Stimulated activated CD4-positive, alpha-beta T cell treated with anti-CD3 and anti-CD28 coated beads, Interleukin-1b, Interleukin-23, amount 100 ng/mL, for 1 hour (primary cell): ENCODE measurements around the gene NYAP1.
"Not testable (repeated sequence)": the region's sequence is repeated elsewhere in the genome, so short reads cannot be mapped to it uniquely, and the experiment has no call there.

Experiments
- DNase-seq, 2 donors: peaks; one replicate each; pipeline ENCODE4 v3.0.0-alpha.2; 2020; ENCODE audit warnings: low read depth in 2 of 2

The NYAP1 gene

GRCh38 chr7:100483090-100483721 lies 521 bp upstream of the NYAP1 start:
- peak; percentile 57 to 83 for DNase-seq

GRCh38 chr7:100484673-100485045 lies 932 bp downstream of the NYAP1 start:
- no peak for DNase-seq

GRCh38 chr7:100485471-100485876 lies 1.7 kb downstream of the NYAP1 start:
- no peak for DNase-seq

GRCh38 chr7:100486111-100486636 lies 2.4 kb downstream of the NYAP1 start:
- no peak for DNase-seq

- no peak for DNase-seq
Observed at GRCh38 chr7:100486753-100487446, 3.2 kb downstream of the NYAP1 start.

GRCh38 chr7:100488333-100489095 lies 4.8 kb downstream of the NYAP1 start:
- no peak for DNase-seq

GRCh38 chr7:100489121-100489520 lies 5.4 kb downstream of the NYAP1 start:
- no peak for DNase-seq

- no peak for DNase-seq
Observed at GRCh38 chr7:100489824-100490223, 6.1 kb downstream of the NYAP1 start.

- no peak for DNase-seq
Observed at GRCh38 chr7:100490483-100491191, 6.9 kb downstream of the NYAP1 start.

GRCh38 chr7:100491192-100491578 lies 7.5 kb downstream of the NYAP1 start:
- no peak for DNase-seq

- DNase-seq, result no peak
Observed at GRCh38 chr7:100492738-100493475, 9.2 kb downstream of the NYAP1 start.

- DNase-seq, result peak in 1 of 2 donors; percentile 33
Observed at GRCh38 chr7:100493476-100494264, 9.9 kb downstream of the NYAP1 start.

GRCh38 chr7:100496509-100496908 lies 12.8 kb downstream of the NYAP1 start:
- DNase-seq, result no peak

GRCh38 chr7:100500743-100501142 lies 17.0 kb downstream of the NYAP1 start:
- not testable (repeated sequence) for DNase-seq

GRCh38 chr7:100504031-100504430 lies 20.3 kb downstream of the NYAP1 start:
- DNase-seq, result not testable (repeated sequence)

GRCh38 chr7:100504887-100505611 lies 21.3 kb downstream of the NYAP1 start:
- DNase-seq, result no peak

- DNase-seq, result no peak
Observed at GRCh38 chr7:100506356-100506923, 22.7 kb downstream of the NYAP1 start.

GRCh38 chr7:100509231-100509630 lies 25.5 kb downstream of the NYAP1 start:
- no peak for DNase-seq
